GM12878 (cell line): ENCODE results near the gene C6orf15. TPM values are rescaled to one million over a fixed set of nuclear protein-coding genes. Genes with fewer than 3 reads are reported as not detected.

Source experiments
- ATAC-seq: fragments of 200-7000 bp; cut with Tn5 transposase; 3 replicates; pipeline ENCODE4 v1.9.1; 2020; ENCODE audit warnings: mild to moderate bottlenecking, moderate library complexity
- BruUV-seq: library from RNA; stranded (reverse); fragments of 400-500 nt; replicated peaks from 2 replicates; lab custom pipeline; 2021; lab: Mats Ljungman, UMichigan
- CTCF ChIA-PET: fragments of 300-600 bp; sonication (Branson Sonifier 250); formaldehyde crosslinking; extraction: SDS; loops from one replicate; lab custom pipeline; 2021; ENCODE audit warnings: inconsistent platforms; lab: Yijun Ruan, JAX
- POLR2A ChIA-PET: fragments of 350-600 bp; formaldehyde crosslinking; extraction: SDS; loops from one replicate; lab custom pipeline; 2021; ENCODE audit warnings: inconsistent platforms; lab: Charles Lee
- RAD21 ChIA-PET: fragments of 300-600 bp; sonication (Branson Sonifier 250); formaldehyde crosslinking; loops from one replicate; lab custom pipeline; 2023; ENCODE audit warnings: antibody characterized with exemption; ENCODE audit not compliant: unreplicated experiment; lab: Charles Lee
- SMC1A ChIA-PET: fragments of 300-600 bp; sonication (Branson Sonifier 250); formaldehyde crosslinking; loops from one replicate; lab custom pipeline; 2023; ENCODE audit not compliant: unreplicated experiment, uncharacterized antibody; lab: Charles Lee
- DNase-seq: peaks from one replicate; pipeline ENCODE4 v3.0.0-alpha.2; 2011; ENCODE audit warnings: low read depth, low spot score
- FAIRE-seq: peaks from 3 replicates; lab custom pipeline; 2011; peaks lifted over from hg19 to GRCh38; lab: Jason Lieb, UNC
- H2AFZ ChIP-seq: 2 replicates; pipeline ENCODE4 v1.6.0; 2011; ENCODE audit warnings: low read depth, low read length, control low read depth; ENCODE audit not compliant: control insufficient read depth
- H3K27ac ChIP-seq: 2 replicates; pipeline ENCODE4 v1.5.1; 2011; ENCODE audit warnings: control low read depth; ENCODE audit not compliant: control insufficient read depth, insufficient read depth
- H3K27me3 ChIP-seq, 2 experiments: replicated peaks in 1 of 2; 2 replicates each; pipeline versions ENCODE4 v1.6.0 to v1.6.1; 2011; ENCODE audit warnings: low read length in 1 of 2; ENCODE audit not compliant: control insufficient read depth in 2 of 2, insufficient read depth in 2 of 2
- H3K36me3 ChIP-seq, 2 experiments: 2 replicates each; pipeline ENCODE4 v1.5.1; 2011; ENCODE audit warnings: low read length in 1 of 2; ENCODE audit not compliant: control insufficient read depth in 2 of 2, insufficient read depth in 2 of 2
- H3K4me1 ChIP-seq: 2 replicates; pipeline ENCODE4 v1.6.1; 2011; ENCODE audit warnings: mild to moderate bottlenecking, low read length, moderate library complexity, mixed read lengths; ENCODE audit not compliant: control insufficient read depth, insufficient read depth
- H3K4me2 ChIP-seq: 2 replicates; pipeline ENCODE4 v1.6.0; 2011; ENCODE audit warnings: control low read depth; ENCODE audit not compliant: control insufficient read depth, insufficient read depth
- H3K4me3 ChIP-seq: fragments of 200-600 bp; sonication (generic); 2 replicates; pipeline ENCODE4 v1.5.1; 2016
- H3K79me2 ChIP-seq: 2 replicates; pipeline ENCODE4 v1.6.0; 2011; ENCODE audit warnings: low read length; ENCODE audit not compliant: control insufficient read depth, insufficient read depth
- H3K9ac ChIP-seq: 2 replicates; pipeline ENCODE4 v1.8.0; 2011; ENCODE audit warnings: low read length, control low read depth, mixed read lengths; ENCODE audit not compliant: control insufficient read depth, insufficient read depth
- H3K9me3 ChIP-seq: replicated peaks from 3 replicates; pipeline ENCODE4 v1.5.1; 2011; ENCODE audit warnings: mild to moderate bottlenecking, low read length; ENCODE audit not compliant: control insufficient read depth, insufficient read depth
- H4K20me1 ChIP-seq: 2 replicates; pipeline ENCODE4 v1.6.0; 2011; ENCODE audit not compliant: control insufficient read depth, insufficient read depth
- NFIC ChIP-seq: IDR thresholded peaks from 2 replicates; pipeline ENCODE4 v1.6.1; 2012; ENCODE audit warnings: low read depth, mild to moderate bottlenecking, inconsistent platforms, low read length, moderate library complexity
- SREBF1 ChIP-seq: IDR thresholded peaks from 2 replicates; pipeline ENCODE4 v1.6.1; 2012; ENCODE audit warnings: mild to moderate bottlenecking, low read length
- STAT3 ChIP-seq: IDR thresholded peaks from 2 replicates; pipeline ENCODE4 v1.6.1; 2011; ENCODE audit warnings: low read depth, low read length, improper control_type of control experiment
- WGBS: methylation state at CpG from one replicate; pipeline ENCODE4 v1.1.6; 2016; ENCODE audit warnings: low lambda C conversion rate; ENCODE audit not compliant: insufficient replicate concordance, insufficient coverage; ENCODE audit errors: missing lambda C conversion rate; 5-methylcytosine and 5-hydroxymethylcytosine counted together
- in situ Hi-C: fragments of 300-500 bp; cut with MboI; formaldehyde crosslinking; loops from 9 replicates; pipeline ENCODE4 v1.14.3; 2018; ENCODE audit warnings: mixed read lengths
- intact Hi-C: fragments of 100-400 bp; cut with micrococcal nuclease; formaldehyde crosslinking; loops from one replicate; pipeline ENCODE4 v1.14.2; 2022; ENCODE audit not compliant: unreplicated experiment
- polyA plus RNA-seq, 11 experiments: library from polyadenylated mRNA; depleted of rRNA in 4 of 11; unstranded in 6 of 11; stranded (reverse) in 5 of 11; fragments of >200 nt; fragmentation: Nextera tagmentation in 4 of 11; fragmentation: Illumina TruSeq in 1 of 11; extraction: Ambion mirVana in 4 of 11; extraction: Trizol in 1 of 11; gene quantifications; 1 replicate in 1 of 11; 2 replicates in 10 of 11; pipeline versions ENCODE4 v1.2.1 to v1.2.3, GENCODE V29; 2011 to 2016; ENCODE audit warnings: inconsistent platforms in 2 of 11, missing spikeins in 2 of 11, low read depth in 1 of 11
- total RNA-seq, 4 experiments: library from RNA; depleted of rRNA in 3 of 4; stranded (reverse); fragments of >200 nt in 3 of 4; fragmentation: Illumina TruSeq in 1 of 4; extraction: Trizol in 1 of 4; gene quantifications; 2 replicates each; pipeline versions ENCODE4 v1.2.1 to v1.2.3, GENCODE V29; 2013 to 2021
- TF ChIP-seq, protein P1 (sequence below): IDR thresholded peaks from 2 replicates; pipeline ENCODE4 v1.6.1; 2011; ENCODE audit warnings: borderline replicate concordance, low read depth, mild to moderate bottlenecking, moderate library complexity, mixed read lengths, low read length; ENCODE audit not compliant: insufficient read depth; ENCODE audit errors: extremely low read length
- TF ChIP-seq, protein P2 (sequence below): IDR thresholded peaks from 2 replicates; pipeline ENCODE4 v1.6.1; 2012; ENCODE audit warnings: low read depth, low read length, improper control_type of control experiment

The C6orf15 gene
- total and polyA plus RNA-seq, 10 of the 15 experiments (the other 5 are each of a cell fraction or from before 2014, with no cell fraction given), result not detected

DNA sequence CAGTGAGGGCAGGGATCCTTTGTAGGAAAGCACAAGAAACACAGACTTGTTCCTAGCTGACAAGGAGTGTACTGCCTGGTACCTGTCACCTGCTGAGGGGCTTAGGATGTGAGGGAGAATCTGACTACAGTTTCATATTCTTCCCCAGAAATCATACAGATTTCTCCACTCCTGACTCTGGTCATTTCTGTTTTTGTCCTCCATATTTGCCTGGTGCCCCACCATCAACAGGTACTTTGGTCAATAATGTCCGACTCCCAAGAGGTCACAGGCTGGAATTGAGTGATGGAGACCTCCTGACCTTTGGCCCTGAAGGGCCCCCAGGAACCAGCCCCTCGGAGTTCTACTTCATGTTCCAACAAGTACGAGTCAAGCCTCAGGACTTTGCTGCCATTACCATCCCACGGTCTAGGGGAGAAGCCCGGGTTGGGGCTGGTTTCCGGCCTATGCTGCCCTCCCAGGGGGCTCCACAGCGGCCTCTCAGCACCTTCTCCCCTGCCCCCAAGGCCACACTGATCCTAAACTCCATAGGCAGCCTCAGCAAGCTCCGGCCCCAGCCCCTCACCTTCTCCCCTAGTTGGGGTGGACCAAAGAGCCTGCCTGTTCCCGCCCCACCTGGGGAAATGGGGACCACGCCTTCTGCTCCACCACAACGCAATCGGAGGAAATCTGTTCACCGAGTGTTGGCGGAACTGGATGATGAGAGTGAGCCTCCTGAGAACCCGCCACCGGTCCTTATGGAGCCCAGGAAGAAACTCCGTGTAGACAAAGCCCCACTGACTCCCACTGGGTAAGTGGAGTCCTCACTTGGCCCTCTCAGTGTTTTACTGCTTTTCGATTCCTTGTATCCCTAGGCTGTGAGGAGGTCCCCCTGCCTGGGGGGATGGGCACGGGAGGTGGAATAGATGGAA is 49.1 kb upstream of the C6orf15 start:
- Histone ChIP-seq H3K27ac (no peak overlapping the region), H3K4me1 (peaks cover 32% of the 10 kb centered on the region), H3K4me3 (0 out of 2 replicates have a peak overlapping the region, but pooled peaks have one; percentile 14), H3K36me3 (peaks cover 8 to 12% of the 10 kb centered on the region in 2 experiments), H3K9ac (no peak overlapping the region), H3K27me3 (no peaks in the 10 kb centered on the region), H2AFZ (no peak overlapping the region), H3K79me2 (peaks cover 39% of the 10 kb centered on the region), H4K20me1 (no peaks in the 10 kb centered on the region; the same call in 1 of the 2 replicates), H3K9me3 (no peaks in the 10 kb centered on the region), H3K4me2 (peak overlapping the region; percentile 61)
- no peak for DNase-seq
- no TSS peak for BruUV-seq
- in situ Hi-C loops (no loop called here), intact Hi-C loops (no loop called here)
- TF ChIP-seq, protein P1, sequence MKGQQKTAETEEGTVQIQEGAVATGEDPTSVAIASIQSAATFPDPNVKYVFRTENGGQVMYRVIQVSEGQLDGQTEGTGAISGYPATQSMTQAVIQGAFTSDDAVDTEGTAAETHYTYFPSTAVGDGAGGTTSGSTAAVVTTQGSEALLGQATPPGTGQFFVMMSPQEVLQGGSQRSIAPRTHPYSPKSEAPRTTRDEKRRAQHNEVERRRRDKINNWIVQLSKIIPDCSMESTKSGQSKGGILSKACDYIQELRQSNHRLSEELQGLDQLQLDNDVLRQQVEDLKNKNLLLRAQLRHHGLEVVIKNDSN, result no peak
- TF ChIP-seq, protein P2, sequence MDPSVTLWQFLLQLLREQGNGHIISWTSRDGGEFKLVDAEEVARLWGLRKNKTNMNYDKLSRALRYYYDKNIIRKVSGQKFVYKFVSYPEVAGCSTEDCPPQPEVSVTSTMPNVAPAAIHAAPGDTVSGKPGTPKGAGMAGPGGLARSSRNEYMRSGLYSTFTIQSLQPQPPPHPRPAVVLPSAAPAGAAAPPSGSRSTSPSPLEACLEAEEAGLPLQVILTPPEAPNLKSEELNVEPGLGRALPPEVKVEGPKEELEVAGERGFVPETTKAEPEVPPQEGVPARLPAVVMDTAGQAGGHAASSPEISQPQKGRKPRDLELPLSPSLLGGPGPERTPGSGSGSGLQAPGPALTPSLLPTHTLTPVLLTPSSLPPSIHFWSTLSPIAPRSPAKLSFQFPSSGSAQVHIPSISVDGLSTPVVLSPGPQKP, result no peak
- TF ChIP-seq SREBF1 (no peak), STAT3 (no peak), NFIC (no peak)
- no peak for FAIRE-seq
- SMC1A ChIA-PET, result interaction anchor here (0.8 to 4.2 kb wide), 3 partner anchors 23 to 205 kb away, joined by 3 to 21 read pairs (median 4); no protein-coding TSS in a partner anchor
- POLR2A ChIA-PET, result interaction anchor here (0.5 to 3.0 kb wide), 8 partner anchors 12 to 443 kb away, joined by 3 to 10 read pairs (median 4); no protein-coding TSS in a partner anchor
- CTCF ChIA-PET, result interaction anchor here (1.0 to 2.5 kb wide), 3 partner anchors 26 to 35 kb away, joined by 5 to 15 read pairs (median 12); no protein-coding TSS in a partner anchor
- 88% methylated on average over 19 of the region's 19 CpGs for whole genome bisulfite sequencing
- ATAC-seq, result no peak
- RAD21 ChIA-PET, result interaction anchor here (1.0 to 1.8 kb wide), 3 partner anchors 29 to 111 kb away, joined by 3 to 12 read pairs (median 4); no protein-coding TSS in a partner anchor
